ENCODE results near the gene TIAM1. TPM values are rescaled to one million over a fixed set of nuclear protein-coding genes. Genes with fewer than 3 reads are reported as not detected.

TIAM1 gene
- total and polyA plus RNA-seq, 8 donors, result 1.1 to 19.8 (median 3.3) TPM

DNA sequence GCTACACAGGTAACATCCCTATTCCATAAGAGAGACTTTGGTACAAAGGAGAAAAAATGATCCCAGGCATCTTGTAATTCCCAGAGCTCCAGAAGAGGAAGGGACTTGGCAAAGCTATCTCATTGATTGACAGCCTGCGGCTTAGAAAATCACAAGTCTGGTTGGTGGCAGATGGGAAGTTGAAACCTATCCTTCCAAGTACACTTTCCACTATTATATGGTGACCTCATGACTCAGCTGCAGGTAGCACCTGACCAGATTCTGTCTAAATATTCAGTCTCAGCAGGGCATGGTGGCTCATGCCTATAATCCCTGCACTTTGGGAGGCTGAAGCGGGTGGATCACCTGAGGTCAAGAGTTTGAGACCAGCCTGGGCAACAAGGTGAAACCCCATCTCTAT, 89.9 kb downstream of the TIAM1 start:
- no peak for DNase-seq
- Histone ChIP-seq H3K27me3 (no peaks in the 10 kb centered on the region), H3K4me1 (no peaks in the 10 kb centered on the region), H3K4me3 (no peak overlapping the region), H3K27ac (no peak overlapping the region), H3K9me3 (no peaks in the 10 kb centered on the region), H3K36me3 (no peaks in the 10 kb centered on the region)
- WGBS, 5 donors, result 93 to 98% (median 95%) methylated on average over 2 of the region's 2 CpGs
- TF ChIP-seq POLR2A (IDR thresholded peaks at IDR 0.05) (no peak), POLR2AphosphoS5 (IDR thresholded peaks at IDR 0.05) (no peak), EP300 (IDR thresholded peaks at IDR 0.05) (no peak)
- TF ChIP-seq, protein P1, sequence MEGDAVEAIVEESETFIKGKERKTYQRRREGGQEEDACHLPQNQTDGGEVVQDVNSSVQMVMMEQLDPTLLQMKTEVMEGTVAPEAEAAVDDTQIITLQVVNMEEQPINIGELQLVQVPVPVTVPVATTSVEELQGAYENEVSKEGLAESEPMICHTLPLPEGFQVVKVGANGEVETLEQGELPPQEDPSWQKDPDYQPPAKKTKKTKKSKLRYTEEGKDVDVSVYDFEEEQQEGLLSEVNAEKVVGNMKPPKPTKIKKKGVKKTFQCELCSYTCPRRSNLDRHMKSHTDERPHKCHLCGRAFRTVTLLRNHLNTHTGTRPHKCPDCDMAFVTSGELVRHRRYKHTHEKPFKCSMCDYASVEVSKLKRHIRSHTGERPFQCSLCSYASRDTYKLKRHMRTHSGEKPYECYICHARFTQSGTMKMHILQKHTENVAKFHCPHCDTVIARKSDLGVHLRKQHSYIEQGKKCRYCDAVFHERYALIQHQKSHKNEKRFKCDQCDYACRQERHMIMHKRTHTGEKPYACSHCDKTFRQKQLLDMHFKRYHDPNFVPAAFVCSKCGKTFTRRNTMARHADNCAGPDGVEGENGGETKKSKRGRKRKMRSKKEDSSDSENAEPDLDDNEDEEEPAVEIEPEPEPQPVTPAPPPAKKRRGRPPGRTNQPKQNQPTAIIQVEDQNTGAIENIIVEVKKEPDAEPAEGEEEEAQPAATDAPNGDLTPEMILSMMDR (IDR thresholded peaks at IDR 0.05), result no peak
- intact Hi-C loops (cut with DNase I; ENCODE audit: low total_unique reads), result no loop called here

DNA sequence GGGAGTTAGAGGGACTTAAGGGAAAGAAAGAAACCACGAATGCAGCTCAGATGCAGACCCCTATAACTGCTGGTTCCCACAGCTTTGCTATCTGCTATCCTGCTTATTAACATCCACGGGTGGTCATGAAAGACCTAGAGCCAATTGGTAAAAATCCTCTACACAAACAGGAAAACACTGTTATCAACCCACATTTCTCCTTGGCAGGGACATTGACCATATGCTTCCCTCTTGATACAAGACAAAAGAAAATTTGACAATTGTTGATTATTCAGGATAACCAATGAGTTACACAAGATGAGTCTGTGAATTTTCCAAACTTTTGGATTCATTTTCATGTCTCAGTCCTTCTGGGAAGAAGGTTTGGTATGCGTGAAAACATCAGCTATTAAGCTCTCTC, 90.4 kb downstream of the TIAM1 start:
- intact Hi-C loops (cut with DNase I; ENCODE audit: low total_unique reads), result no loop called here
- Histone ChIP-seq H3K36me3 (no peaks in the 10 kb centered on the region), H3K27ac (no peak overlapping the region)

DNA sequence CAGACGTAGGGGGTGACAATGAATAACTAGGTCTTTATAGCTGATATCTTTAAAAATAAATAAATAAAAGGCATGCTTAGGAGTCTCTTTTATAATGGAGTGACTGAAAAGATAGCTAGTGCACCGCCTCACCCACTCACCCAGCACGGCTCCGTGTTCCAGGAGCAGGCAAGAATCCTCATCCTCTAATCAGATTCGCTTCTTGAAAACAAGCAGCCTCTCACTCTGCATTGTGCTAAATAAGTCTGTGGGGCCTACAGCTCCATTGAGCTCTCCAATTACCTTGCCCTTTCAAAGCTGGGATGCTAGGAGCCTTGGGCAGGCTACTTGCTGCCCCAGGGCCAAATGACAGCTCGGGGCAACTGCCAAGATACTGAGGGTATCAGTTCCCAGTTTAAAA, 91.5 kb downstream of the TIAM1 start:
- DNase-seq, result no peak
- TF ChIP-seq, protein P1 (IDR thresholded peaks at IDR 0.05), result no peak
- TF ChIP-seq POLR2AphosphoS5 (IDR thresholded peaks at IDR 0.05), result no peak
- TF ChIP-seq POLR2A (IDR thresholded peaks at IDR 0.05), result no peak
- no peak for TF ChIP-seq EP300 (IDR thresholded peaks at IDR 0.05)
- Histone ChIP-seq H3K27ac (no peak overlapping the region), H3K4me3 (no peak overlapping the region), H3K4me1 (no peaks in the 10 kb centered on the region), H3K27me3 (no peaks in the 10 kb centered on the region), H3K9me3 (no peaks in the 10 kb centered on the region), H3K36me3 (no peaks in the 10 kb centered on the region)
- intact Hi-C loops (cut with DNase I; ENCODE audit: low total_unique reads), result no loop called here
- 80 to 88% (median 81%) methylated on average over 6 of the region's 6 CpGs for WGBS, 5 donors

More for the DNA sequence above, 90.4 kb downstream of the TIAM1 start:
- Histone ChIP-seq H3K9me3 (no peaks in the 10 kb centered on the region), H3K27me3 (no peaks in the 10 kb centered on the region), H3K4me3 (no peak overlapping the region), H3K4me1 (no peaks in the 10 kb centered on the region)
- DNase-seq, result no peak
- WGBS, 5 donors, result 57 to 66% (median 63%) methylated on average over 3 of the region's 3 CpGs
- TF ChIP-seq EP300 (IDR thresholded peaks at IDR 0.05) (no peak), POLR2AphosphoS5 (IDR thresholded peaks at IDR 0.05) (no peak), POLR2A (IDR thresholded peaks at IDR 0.05) (no peak)
- TF ChIP-seq, protein P1 (IDR thresholded peaks at IDR 0.05), result no peak

DNA sequence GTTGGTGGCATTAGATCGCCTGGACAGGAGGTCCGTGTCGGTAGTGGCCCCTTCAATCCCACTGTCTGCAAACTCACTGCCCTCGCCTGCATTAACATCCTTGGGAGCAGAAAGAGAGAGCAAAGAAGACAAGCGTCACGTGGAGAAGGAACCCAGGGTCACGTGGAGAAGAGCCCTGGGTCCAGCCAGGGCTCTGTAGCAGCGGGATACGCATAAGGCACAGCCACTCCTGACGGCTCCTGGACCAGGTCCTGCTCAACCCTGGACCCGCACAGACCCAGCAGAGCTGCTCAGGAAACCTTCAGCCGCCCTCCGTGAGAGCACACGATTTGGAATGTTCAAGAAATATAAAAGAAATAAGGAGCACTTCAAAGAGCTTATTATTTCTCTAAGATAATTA, 92.0 kb downstream of the TIAM1 start:
- no peak for DNase-seq
- Histone ChIP-seq H3K4me1 (no peaks in the 10 kb centered on the region), H3K36me3 (no peaks in the 10 kb centered on the region), H3K27me3 (no peaks in the 10 kb centered on the region), H3K27ac (no peak overlapping the region), H3K4me3 (no peak overlapping the region), H3K9me3 (no peaks in the 10 kb centered on the region)
- WGBS, 5 donors, result 92 to 97% (median 95%) methylated on average over 11 to 14 of the region's 14 CpGs
- intact Hi-C loops (cut with DNase I; ENCODE audit: low total_unique reads), result no loop called here
- no peak for TF ChIP-seq EP300 (IDR thresholded peaks at IDR 0.05)
- TF ChIP-seq POLR2AphosphoS5 (IDR thresholded peaks at IDR 0.05), result no peak
- TF ChIP-seq, protein P1 (IDR thresholded peaks at IDR 0.05), result no peak
- TF ChIP-seq POLR2A (IDR thresholded peaks at IDR 0.05), result no peak

Measured in stomach (tissue), 9 donors.